Measurements from ENCODE around the gene CACNA1C.

DNA sequence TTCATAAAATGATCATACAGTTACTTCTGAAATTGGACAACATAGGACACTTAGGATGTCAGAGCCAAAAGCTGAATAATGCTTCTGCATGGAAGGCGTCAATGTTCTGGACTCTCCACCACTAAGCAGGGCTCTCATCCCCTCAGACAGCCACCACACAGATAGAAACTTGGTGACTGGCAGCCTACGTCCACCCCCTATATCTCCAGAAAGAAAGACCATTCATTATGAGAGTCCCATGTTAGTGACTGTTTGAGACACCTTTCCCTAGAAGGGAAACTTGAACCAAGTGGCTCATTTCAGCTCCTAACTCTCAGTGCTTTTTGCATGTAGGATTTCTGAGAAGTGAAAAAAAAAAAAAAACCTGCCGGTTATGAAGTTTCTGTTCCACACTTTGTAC lies 491.0 kb downstream of the CACNA1C start:
- TF ChIP-seq, protein P1, sequence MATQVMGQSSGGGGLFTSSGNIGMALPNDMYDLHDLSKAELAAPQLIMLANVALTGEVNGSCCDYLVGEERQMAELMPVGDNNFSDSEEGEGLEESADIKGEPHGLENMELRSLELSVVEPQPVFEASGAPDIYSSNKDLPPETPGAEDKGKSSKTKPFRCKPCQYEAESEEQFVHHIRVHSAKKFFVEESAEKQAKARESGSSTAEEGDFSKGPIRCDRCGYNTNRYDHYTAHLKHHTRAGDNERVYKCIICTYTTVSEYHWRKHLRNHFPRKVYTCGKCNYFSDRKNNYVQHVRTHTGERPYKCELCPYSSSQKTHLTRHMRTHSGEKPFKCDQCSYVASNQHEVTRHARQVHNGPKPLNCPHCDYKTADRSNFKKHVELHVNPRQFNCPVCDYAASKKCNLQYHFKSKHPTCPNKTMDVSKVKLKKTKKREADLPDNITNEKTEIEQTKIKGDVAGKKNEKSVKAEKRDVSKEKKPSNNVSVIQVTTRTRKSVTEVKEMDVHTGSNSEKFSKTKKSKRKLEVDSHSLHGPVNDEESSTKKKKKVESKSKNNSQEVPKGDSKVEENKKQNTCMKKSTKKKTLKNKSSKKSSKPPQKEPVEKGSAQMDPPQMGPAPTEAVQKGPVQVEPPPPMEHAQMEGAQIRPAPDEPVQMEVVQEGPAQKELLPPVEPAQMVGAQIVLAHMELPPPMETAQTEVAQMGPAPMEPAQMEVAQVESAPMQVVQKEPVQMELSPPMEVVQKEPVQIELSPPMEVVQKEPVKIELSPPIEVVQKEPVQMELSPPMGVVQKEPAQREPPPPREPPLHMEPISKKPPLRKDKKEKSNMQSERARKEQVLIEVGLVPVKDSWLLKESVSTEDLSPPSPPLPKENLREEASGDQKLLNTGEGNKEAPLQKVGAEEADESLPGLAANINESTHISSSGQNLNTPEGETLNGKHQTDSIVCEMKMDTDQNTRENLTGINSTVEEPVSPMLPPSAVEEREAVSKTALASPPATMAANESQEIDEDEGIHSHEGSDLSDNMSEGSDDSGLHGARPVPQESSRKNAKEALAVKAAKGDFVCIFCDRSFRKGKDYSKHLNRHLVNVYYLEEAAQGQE (IDR thresholded peaks at IDR 0.05; ENCODE audit: low read depth, low read length), result no peak
- TF ChIP-seq, protein P2, sequence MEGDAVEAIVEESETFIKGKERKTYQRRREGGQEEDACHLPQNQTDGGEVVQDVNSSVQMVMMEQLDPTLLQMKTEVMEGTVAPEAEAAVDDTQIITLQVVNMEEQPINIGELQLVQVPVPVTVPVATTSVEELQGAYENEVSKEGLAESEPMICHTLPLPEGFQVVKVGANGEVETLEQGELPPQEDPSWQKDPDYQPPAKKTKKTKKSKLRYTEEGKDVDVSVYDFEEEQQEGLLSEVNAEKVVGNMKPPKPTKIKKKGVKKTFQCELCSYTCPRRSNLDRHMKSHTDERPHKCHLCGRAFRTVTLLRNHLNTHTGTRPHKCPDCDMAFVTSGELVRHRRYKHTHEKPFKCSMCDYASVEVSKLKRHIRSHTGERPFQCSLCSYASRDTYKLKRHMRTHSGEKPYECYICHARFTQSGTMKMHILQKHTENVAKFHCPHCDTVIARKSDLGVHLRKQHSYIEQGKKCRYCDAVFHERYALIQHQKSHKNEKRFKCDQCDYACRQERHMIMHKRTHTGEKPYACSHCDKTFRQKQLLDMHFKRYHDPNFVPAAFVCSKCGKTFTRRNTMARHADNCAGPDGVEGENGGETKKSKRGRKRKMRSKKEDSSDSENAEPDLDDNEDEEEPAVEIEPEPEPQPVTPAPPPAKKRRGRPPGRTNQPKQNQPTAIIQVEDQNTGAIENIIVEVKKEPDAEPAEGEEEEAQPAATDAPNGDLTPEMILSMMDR (IDR thresholded peaks at IDR 0.05 in 2 of 3, conservative IDR thresholded peaks at IDR 0.05 in 1 of 3; ENCODE audit: control insufficient read depth in 2 of 3, extremely low read depth in 1 of 3, insufficient read depth in 1 of 3, low read depth in 3 of 3, low read length in 3 of 3), result no peak
- TF ChIP-seq STAT3 (IDR thresholded peaks at IDR 0.05; ENCODE audit: low read depth, low read length) (no peak), JUNB (IDR thresholded peaks at IDR 0.05) (no peak), KDM1A (IDR thresholded peaks at IDR 0.05; ENCODE audit: borderline replicate concordance) (no peak), RB1 (IDR thresholded peaks at IDR 0.05; ENCODE audit: borderline replicate concordance) (no peak), POLR2A (IDR thresholded peaks at IDR 0.05; ENCODE audit: low read depth, low read length) (no peak), FOXM1 (IDR thresholded peaks at IDR 0.05; ENCODE audit: low read depth, low read length) (no peak), POLR2AphosphoS5 (IDR thresholded peaks at IDR 0.05; ENCODE audit: low read length) (no peak), CEBPB (IDR thresholded peaks at IDR 0.05; ENCODE audit: borderline replicate concordance in 1 of 2, low read depth in 2 of 2, low read length in 2 of 2) (no peak)
- TF ChIP-seq, protein P3, sequence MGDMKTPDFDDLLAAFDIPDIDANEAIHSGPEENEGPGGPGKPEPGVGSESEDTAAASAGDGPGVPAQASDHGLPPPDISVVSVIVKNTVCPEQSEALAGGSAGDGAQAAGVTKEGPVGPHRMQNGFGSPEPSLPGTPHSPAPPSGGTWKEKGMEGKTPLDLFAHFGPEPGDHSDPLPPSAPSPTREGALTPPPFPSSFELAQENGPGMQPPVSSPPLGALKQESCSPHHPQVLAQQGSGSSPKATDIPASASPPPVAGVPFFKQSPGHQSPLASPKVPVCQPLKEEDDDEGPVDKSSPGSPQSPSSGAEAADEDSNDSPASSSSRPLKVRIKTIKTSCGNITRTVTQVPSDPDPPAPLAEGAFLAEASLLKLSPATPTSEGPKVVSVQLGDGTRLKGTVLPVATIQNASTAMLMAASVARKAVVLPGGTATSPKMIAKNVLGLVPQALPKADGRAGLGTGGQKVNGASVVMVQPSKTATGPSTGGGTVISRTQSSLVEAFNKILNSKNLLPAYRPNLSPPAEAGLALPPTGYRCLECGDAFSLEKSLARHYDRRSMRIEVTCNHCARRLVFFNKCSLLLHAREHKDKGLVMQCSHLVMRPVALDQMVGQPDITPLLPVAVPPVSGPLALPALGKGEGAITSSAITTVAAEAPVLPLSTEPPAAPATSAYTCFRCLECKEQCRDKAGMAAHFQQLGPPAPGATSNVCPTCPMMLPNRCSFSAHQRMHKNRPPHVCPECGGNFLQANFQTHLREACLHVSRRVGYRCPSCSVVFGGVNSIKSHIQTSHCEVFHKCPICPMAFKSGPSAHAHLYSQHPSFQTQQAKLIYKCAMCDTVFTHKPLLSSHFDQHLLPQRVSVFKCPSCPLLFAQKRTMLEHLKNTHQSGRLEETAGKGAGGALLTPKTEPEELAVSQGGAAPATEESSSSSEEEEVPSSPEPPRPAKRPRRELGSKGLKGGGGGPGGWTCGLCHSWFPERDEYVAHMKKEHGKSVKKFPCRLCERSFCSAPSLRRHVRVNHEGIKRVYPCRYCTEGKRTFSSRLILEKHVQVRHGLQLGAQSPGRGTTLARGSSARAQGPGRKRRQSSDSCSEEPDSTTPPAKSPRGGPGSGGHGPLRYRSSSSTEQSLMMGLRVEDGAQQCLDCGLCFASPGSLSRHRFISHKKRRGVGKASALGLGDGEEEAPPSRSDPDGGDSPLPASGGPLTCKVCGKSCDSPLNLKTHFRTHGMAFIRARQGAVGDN (IDR thresholded peaks at IDR 0.05), result no peak
- TF ChIP-seq, protein P4, sequence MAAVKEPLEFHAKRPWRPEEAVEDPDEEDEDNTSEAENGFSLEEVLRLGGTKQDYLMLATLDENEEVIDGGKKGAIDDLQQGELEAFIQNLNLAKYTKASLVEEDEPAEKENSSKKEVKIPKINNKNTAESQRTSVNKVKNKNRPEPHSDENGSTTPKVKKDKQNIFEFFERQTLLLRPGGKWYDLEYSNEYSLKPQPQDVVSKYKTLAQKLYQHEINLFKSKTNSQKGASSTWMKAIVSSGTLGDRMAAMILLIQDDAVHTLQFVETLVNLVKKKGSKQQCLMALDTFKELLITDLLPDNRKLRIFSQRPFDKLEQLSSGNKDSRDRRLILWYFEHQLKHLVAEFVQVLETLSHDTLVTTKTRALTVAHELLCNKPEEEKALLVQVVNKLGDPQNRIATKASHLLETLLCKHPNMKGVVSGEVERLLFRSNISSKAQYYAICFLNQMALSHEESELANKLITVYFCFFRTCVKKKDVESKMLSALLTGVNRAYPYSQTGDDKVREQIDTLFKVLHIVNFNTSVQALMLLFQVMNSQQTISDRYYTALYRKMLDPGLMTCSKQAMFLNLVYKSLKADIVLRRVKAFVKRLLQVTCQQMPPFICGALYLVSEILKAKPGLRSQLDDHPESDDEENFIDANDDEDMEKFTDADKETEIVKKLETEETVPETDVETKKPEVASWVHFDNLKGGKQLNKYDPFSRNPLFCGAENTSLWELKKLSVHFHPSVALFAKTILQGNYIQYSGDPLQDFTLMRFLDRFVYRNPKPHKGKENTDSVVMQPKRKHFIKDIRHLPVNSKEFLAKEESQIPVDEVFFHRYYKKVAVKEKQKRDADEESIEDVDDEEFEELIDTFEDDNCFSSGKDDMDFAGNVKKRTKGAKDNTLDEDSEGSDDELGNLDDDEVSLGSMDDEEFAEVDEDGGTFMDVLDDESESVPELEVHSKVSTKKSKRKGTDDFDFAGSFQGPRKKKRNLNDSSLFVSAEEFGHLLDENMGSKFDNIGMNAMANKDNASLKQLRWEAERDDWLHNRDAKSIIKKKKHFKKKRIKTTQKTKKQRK (IDR thresholded peaks at IDR 0.05; ENCODE audit: low read depth, low read length), result no peak
- TF ChIP-seq, protein P5, sequence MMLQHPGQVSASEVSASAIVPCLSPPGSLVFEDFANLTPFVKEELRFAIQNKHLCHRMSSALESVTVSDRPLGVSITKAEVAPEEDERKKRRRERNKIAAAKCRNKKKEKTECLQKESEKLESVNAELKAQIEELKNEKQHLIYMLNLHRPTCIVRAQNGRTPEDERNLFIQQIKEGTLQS (IDR thresholded peaks at IDR 0.05; ENCODE audit: borderline replicate concordance, extremely low read depth, low read depth, low read length), result no peak

Data from GM12878 (cell line).